K562 (cell line): ENCODE results near the gene SLC35E1. TPM values are rescaled to one million over a fixed set of nuclear protein-coding genes. Genes with fewer than 3 reads are reported as not detected.

ENCODE experiments used
- ATF1 ChIP-seq, 2 experiments: fragments of 450-650 bp in 1 of 2; IDR thresholded peaks; 2 replicates each; pipeline ENCODE4 v1.6.1; 2016; ENCODE audit warnings: missing compliant biosample characterization in 1 of 2, missing genetic modification characterization in 1 of 2
- CSDE1 ChIP-seq, 2 experiments: fragments of 450-650 bp; IDR thresholded peaks; 2 replicates each; pipeline ENCODE4 v1.6.1; 2016; ENCODE audit warnings: mild to moderate bottlenecking in 1 of 2
- FOXJ2 ChIP-seq: fragments of 200-800 bp; sonication (Bioruptor generic); IDR thresholded peaks from 2 replicates; pipeline ENCODE4 v1.6.1; 2016; ENCODE audit warnings: missing genetic modification characterization, missing compliant biosample characterization
- HDAC1 ChIP-seq, 2 experiments: fragments of 450-650 bp; IDR thresholded peaks; 2 replicates each; pipeline ENCODE4 v1.6.1; 2016 to 2017; ENCODE audit warnings: inconsistent platforms in 1 of 2, mild to moderate bottlenecking in 1 of 2, moderate library complexity in 1 of 2
- HNRNPL ChIP-seq: fragments of 200-400 bp; formaldehyde crosslinking; IDR thresholded peaks from 2 replicates; pipeline ENCODE4 v1.6.1; 2017; ENCODE audit warnings: low read depth, mild to moderate bottlenecking, low read length
- KAT2B ChIP-seq: IDR thresholded peaks from one replicate; pipeline ENCODE4 v1.6.1; 2012; ENCODE audit warnings: low read depth, mild to moderate bottlenecking, control low read depth, inconsistent platforms, low read length, moderate library complexity
- KLF10 ChIP-seq: fragments of 250-450 bp; sonication (Bioruptor Pico); IDR thresholded peaks from 2 replicates; pipeline ENCODE4 v1.6.1; 2021; ENCODE audit warnings: matching md5 sums
- KLF13 ChIP-seq: fragments of 450-650 bp; IDR thresholded peaks from 2 replicates; pipeline ENCODE4 v1.6.1; 2016; ENCODE audit warnings: missing genetic modification characterization, low read depth, mild to moderate bottlenecking, missing compliant biosample characterization, moderate library complexity, borderline replicate concordance
- MYC ChIP-seq, 2 experiments: fragments of 250-450 bp in 1 of 2; sonication (Bioruptor Pico) in 1 of 2; IDR thresholded peaks; 2 replicates each; pipeline versions ENCODE4 v1.5.1 to v1.6.1; 2012 to 2021; ENCODE audit warnings: low read depth in 2 of 2, borderline replicate concordance in 1 of 2, improper control_type of control experiment in 1 of 2, low read length in 1 of 2, mild to moderate bottlenecking in 1 of 2, moderate library complexity in 1 of 2
- POU5F1 ChIP-seq: fragments of 150-350 bp; IDR thresholded peaks from 2 replicates; pipeline ENCODE4 v1.6.1; 2014; ENCODE audit warnings: borderline replicate concordance, low read length, low read depth, mild to moderate bottlenecking; ENCODE audit not compliant: partially characterized antibody
- ZFP1 ChIP-seq: fragments of 450-650 bp; formaldehyde crosslinking; IDR thresholded peaks from 2 replicates; pipeline ENCODE4 v1.4.0; 2020; ENCODE audit warnings: mild to moderate bottlenecking, mixed read lengths
- ZNF311 ChIP-seq: fragments of 250-450 bp; sonication (Bioruptor Pico); IDR thresholded peaks from 2 replicates; pipeline ENCODE4 v1.4.0; 2020; ENCODE audit warnings: mild to moderate bottlenecking, moderate library complexity
- polyA plus RNA-seq, 8 experiments: library from polyadenylated mRNA; depleted of rRNA in 4 of 8; stranded (reverse) in 5 of 8; unstranded in 3 of 8; fragments of >200 nt; fragmentation: Nextera tagmentation in 2 of 8; fragmentation: Illumina TruSeq in 1 of 8; extraction: Ambion mirVana in 2 of 8; extraction: Trizol in 1 of 8; gene quantifications; 2 replicates each; pipeline versions ENCODE4 v1.2.1 to v1.2.3, GENCODE V29; 2011 to 2014; ENCODE audit warnings: inconsistent platforms in 1 of 8, missing spikeins in 1 of 8
- total RNA-seq, 7 experiments: library from RNA; depleted of rRNA in 6 of 7; stranded (reverse); fragments of >200 nt in 6 of 7; fragmentation: Illumina TruSeq in 2 of 7; extraction: Trizol in 2 of 7; gene quantifications; 2 replicates each; pipeline versions ENCODE4 v1.2.1 to v1.2.3, GENCODE V29; 2011 to 2021; ENCODE audit warnings: low replicate concordance in 1 of 7
- TF ChIP-seq, protein P1 (sequence below): fragments of 250-450 bp; sonication (Bioruptor Pico); IDR thresholded peaks from 2 replicates; pipeline ENCODE4 v1.8.0; 2021; ENCODE audit warnings: moderate library complexity, mild to moderate bottlenecking, inconsistent platforms
- TF ChIP-seq, protein P2 (sequence below): fragments of 450-650 bp; formaldehyde crosslinking; IDR thresholded peaks from 2 replicates; pipeline ENCODE4 v1.4.0; 2020; ENCODE audit warnings: mild to moderate bottlenecking

SLC35E1 gene
- total and polyA plus RNA-seq, 9 of the 15 experiments (the other 6 are each of a cell fraction or from before 2014, with no cell fraction given) = 15.0 to 40.1 (median 25.7) TPM

DNA sequence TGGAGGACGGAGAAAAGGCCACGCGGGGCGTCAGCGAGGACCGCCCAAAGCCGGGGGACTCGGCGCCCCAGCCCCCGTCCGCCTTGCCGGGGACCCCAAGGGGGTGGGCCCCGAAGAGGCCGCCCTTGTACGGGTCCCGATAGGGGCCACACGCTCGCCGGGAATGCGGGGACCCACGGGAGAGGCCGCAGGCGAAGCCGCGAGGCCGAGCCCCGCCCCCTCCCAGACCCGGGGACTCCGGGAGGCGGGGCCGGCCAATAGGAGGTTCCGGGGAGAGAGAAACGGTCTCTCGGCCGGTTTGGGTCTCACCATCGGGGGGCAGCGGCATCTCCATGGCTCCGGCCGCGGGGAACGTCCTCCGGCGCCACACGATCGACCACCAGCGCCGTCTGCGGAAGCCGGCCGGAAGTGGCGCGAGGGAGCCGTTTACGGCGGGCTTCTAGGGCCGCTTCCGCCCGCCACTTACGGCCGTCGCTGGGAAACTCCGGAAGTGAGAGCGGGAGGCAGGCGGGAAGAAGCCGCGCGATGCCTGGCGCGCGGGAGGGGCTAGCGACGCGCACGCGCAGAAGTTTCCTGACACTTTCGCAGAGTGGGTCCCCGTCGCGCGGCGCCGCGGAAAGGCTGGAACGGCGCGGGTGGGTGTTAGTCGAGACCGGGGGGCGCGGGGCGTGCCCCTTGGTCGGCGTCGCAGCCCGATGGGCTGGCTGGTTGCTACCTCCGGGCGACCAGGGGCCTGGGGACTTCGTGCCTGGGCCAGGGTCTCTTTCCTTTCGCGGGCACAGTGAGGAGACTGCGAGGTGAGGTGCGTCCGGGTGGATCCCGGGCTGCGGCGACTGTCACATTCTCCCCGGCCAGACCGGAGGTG lies 29.9 kb downstream of the SLC35E1 start, which contains the start of gene CHERP (continued):
- TF ChIP-seq ZNF311 (CRISPR knock-in tag) (no peak), KLF13 (tag) (peak; percentile 80; the same call in 1 of the 2 replicates), HNRNPL (no peak), ATF1 (CRISPR knock-in tag; IDR thresholded peaks at IDR 0.05) (no peak), ATF1 (tag; IDR thresholded peaks at IDR 0.05) (peak; percentile 46; the same call in 1 of the 2 replicates), POU5F1 (no peak), MYC (IDR thresholded peaks at IDR 0.05; ENCODE audit: low read depth, low read length) (peak; percentile 61), MYC (CRISPR knock-in tag; IDR thresholded peaks at IDR 0.05; ENCODE audit: borderline replicate concordance, low read depth) (0 out of 2 replicates have a peak, but pooled peaks have one; percentile 11), ZFP1 (CRISPR knock-in tag) (no peak), HDAC1 (IDR thresholded peaks at IDR 0.05) (peak in 1 of 2 experiments; percentile 57; a peak in 1 of 4 replicates), KLF10 (CRISPR knock-in tag) (no peak), CSDE1 (IDR thresholded peaks at IDR 0.05) (no peak; a peak in 1 of 4 replicates), FOXJ2 (tag) (no peak), KAT2B (no peak)
- TF ChIP-seq, protein P1, sequence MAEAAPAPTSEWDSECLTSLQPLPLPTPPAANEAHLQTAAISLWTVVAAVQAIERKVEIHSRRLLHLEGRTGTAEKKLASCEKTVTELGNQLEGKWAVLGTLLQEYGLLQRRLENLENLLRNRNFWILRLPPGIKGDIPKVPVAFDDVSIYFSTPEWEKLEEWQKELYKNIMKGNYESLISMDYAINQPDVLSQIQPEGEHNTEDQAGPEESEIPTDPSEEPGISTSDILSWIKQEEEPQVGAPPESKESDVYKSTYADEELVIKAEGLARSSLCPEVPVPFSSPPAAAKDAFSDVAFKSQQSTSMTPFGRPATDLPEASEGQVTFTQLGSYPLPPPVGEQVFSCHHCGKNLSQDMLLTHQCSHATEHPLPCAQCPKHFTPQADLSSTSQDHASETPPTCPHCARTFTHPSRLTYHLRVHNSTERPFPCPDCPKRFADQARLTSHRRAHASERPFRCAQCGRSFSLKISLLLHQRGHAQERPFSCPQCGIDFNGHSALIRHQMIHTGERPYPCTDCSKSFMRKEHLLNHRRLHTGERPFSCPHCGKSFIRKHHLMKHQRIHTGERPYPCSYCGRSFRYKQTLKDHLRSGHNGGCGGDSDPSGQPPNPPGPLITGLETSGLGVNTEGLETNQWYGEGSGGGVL (CRISPR knock-in tag) = no peak
- TF ChIP-seq, protein P2, sequence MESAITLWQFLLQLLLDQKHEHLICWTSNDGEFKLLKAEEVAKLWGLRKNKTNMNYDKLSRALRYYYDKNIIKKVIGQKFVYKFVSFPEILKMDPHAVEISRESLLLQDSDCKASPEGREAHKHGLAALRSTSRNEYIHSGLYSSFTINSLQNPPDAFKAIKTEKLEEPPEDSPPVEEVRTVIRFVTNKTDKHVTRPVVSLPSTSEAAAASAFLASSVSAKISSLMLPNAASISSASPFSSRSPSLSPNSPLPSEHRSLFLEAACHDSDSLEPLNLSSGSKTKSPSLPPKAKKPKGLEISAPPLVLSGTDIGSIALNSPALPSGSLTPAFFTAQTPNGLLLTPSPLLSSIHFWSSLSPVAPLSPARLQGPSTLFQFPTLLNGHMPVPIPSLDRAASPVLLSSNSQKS (CRISPR knock-in tag) = no peak
